Right atrium auricular region (tissue), 2 donors: ENCODE measurements around the gene RTN4RL1. TPM values are rescaled to one million over a fixed set of nuclear protein-coding genes. Genes with fewer than 3 reads are reported as not detected.

Experiments used
- DNase-seq: peaks from one replicate; pipeline ENCODE4 v3.0.0-alpha.2; 2019; ENCODE audit warnings: low spot score
- H3K27ac ChIP-seq, 2 donors: fragments of 200-600 bp; sonication (generic); 1 replicate in 1 of 2; 2 replicates in 1 of 2; pipeline ENCODE4 v1.5.1; 2016 to 2019
- H3K27me3 ChIP-seq, 2 donors: fragments of 200-600 bp; sonication (generic); one replicate each; pipeline versions ENCODE4 v1.5.1 to v1.6.0; 2017 to 2019
- H3K36me3 ChIP-seq: fragments of 200-600 bp; sonication (generic); one replicate; pipeline ENCODE4 v1.5.1; 2016
- H3K4me1 ChIP-seq, 2 donors: fragments of 200-600 bp; sonication (generic); one replicate each; pipeline versions ENCODE4 v1.5.1 to v1.6.0; 2017 to 2019
- H3K4me3 ChIP-seq, 2 donors: fragments of 200-600 bp; sonication (generic); 1 replicate in 1 of 2; 2 replicates in 1 of 2; pipeline ENCODE4 v1.5.1; 2017 to 2019; ENCODE audit warnings: mild to moderate bottlenecking in 1 of 2, moderate library complexity in 1 of 2
- H3K9me3 ChIP-seq, 2 donors: fragments of 200-600 bp; sonication (generic); one replicate each; pipeline ENCODE4 v1.5.1; 2019
- CTCF ChIP-seq, 2 donors: fragments of 200-600 bp; sonication (generic); IDR thresholded peaks; one replicate each; pipeline ENCODE4 v1.5.1; 2019; ENCODE audit warnings: antibody characterized with exemption in 2 of 2
- total RNA-seq, 2 donors: library from RNA; depleted of rRNA; stranded (reverse); fragments of >200 nt; gene quantifications; one replicate each; pipeline ENCODE4 v1.1.0, GENCODE V29; 2016

Gene RTN4RL1
- total RNA-seq, result 1 to 10 TPM; 1.8 to 5.0 TPM

GRCh38 chr17:2025220-2025621, at the start of gene RTN4RL1:
Gene RTN4RL1, minus strand, starts transcription at chr17:2025334. Its CDS starts 469 bp downstream, at chr17:2024865.
- no peaks in the 10 kb centered on the region for H3K36me3 ChIP-seq
- H3K4me1 ChIP-seq, result peaks cover 0 to 48% of the 10 kb centered on the region in 2 donors
- H3K27me3 ChIP-seq, result no peaks in the 10 kb centered on the region
- H3K27ac ChIP-seq, result peak within 1 kb of the TSS; percentile 69 to 75
- H3K4me3 ChIP-seq, result peak within 1 kb of the TSS; percentile 43 to 69
- no peak for TF ChIP-seq CTCF (IDR thresholded peaks at IDR 0.05)
- H3K9me3 ChIP-seq, result no peaks in the 10 kb centered on the region
- DNase-seq, result peak; percentile 65

GRCh38 chr17:2074919-2075318, 49.8 kb upstream of the RTN4RL1 start:
- Histone ChIP-seq H3K4me3 (no peak overlapping the region), H3K27me3 (no peaks in the 10 kb centered on the region), H3K36me3 (peaks cover 9% of the 10 kb centered on the region), H3K9me3 (no peaks in the 10 kb centered on the region), H3K27ac (peak overlapping the region; percentile 49 to 69), H3K4me1 (peaks cover 0 to 62% of the 10 kb centered on the region in 2 donors)
- no peak for TF ChIP-seq CTCF (IDR thresholded peaks at IDR 0.05)
- DNase-seq, result no peak

GRCh38 chr17:2071455-2072281, 46.5 kb upstream of the RTN4RL1 start:
- Histone ChIP-seq H3K36me3 (peaks cover 7% of the 10 kb centered on the region), H3K27me3 (no peaks in the 10 kb centered on the region), H3K9me3 (no peaks in the 10 kb centered on the region), H3K4me1 (peaks cover 0 to 80% of the 10 kb centered on the region in 2 donors), H3K27ac (peak overlapping the region; percentile 69 to 79), H3K4me3 (no peak overlapping the region)
- TF ChIP-seq CTCF (IDR thresholded peaks at IDR 0.05), result no peak
- no peak for DNase-seq

DNA sequence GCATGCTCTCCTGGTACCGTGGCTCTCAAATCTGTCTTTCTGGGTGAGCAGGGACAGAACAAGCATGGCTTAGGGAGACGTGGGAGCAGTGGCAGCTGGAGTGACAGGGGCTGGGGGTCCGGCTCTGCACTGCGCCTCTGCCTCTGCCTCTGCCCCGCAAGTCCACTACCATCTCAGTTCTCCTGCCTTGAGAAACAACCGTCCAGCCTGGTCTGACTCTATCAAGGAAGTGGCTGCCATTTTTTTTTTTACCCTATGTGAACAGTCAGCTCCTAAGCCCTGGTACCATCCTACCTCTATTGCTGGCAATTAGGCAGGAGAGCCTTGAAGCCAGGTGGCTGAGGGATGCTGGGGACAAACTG, 45.9 kb upstream of the RTN4RL1 start:
- no peak for TF ChIP-seq CTCF (IDR thresholded peaks at IDR 0.05)
- no peaks in the 10 kb centered on the region for H3K27me3 ChIP-seq
- no peaks in the 10 kb centered on the region for H3K9me3 ChIP-seq
- H3K36me3 ChIP-seq, result peaks cover 7% of the 10 kb centered on the region
- DNase-seq, result no peak
- H3K4me1 ChIP-seq, result peaks cover 0 to 80% of the 10 kb centered on the region in 2 donors
- peak overlapping the region; percentile 69 to 79 for H3K27ac ChIP-seq
- no peak overlapping the region for H3K4me3 ChIP-seq

- Histone ChIP-seq H3K27ac (peak overlapping the region; percentile 69 to 79), H3K9me3 (no peaks in the 10 kb centered on the region), H3K36me3 (peaks cover 7% of the 10 kb centered on the region), H3K4me1 (peaks cover 0 to 80% of the 10 kb centered on the region in 2 donors), H3K4me3 (no peak overlapping the region), H3K27me3 (no peaks in the 10 kb centered on the region)
- no peak for DNase-seq
- no peak for TF ChIP-seq CTCF (IDR thresholded peaks at IDR 0.05)
Measured at GRCh38 chr17:2070241-2071023, 45.3 kb upstream of the RTN4RL1 start.
